Activated T-cell treated with anti-CD3 and anti-CD28 coated beads, Interleukin-2, amount 50 U/mL, for 48 hours (primary cell): Measurements from ENCODE around the gene PODXL.

Experiments
- DNase-seq, 2 experiments: peaks; one replicate each; pipeline ENCODE4 v3.0.0-alpha.2; 2020

PODXL gene

GRCh38 chr7:131556053-131556908, at the start of gene PODXL:
PODXL (minus strand) TSS chr7:131556628; CDS start chr7:131556359, 269 bp downstream.
- peak; percentile 61 to 71 for DNase-seq

GRCh38 chr7:131605280-131605878, 49.0 kb upstream of the PODXL start:
- DNase-seq, result no peak

GRCh38 chr7:131604841-131605279, 48.4 kb upstream of the PODXL start:
- DNase-seq, result no peak

- no peak for DNase-seq
These were observed 47.5 kb upstream of the PODXL start for GRCh38 chr7:131603932-131604331.

- no peak for DNase-seq
These were observed 46.6 kb upstream of the PODXL start for GRCh38 chr7:131602994-131603372.

GRCh38 chr7:131602304-131602993, 46.0 kb upstream of the PODXL start:
- DNase-seq, result no peak

- no peak for DNase-seq
These were observed 43.9 kb upstream of the PODXL start for GRCh38 chr7:131600085-131600881.

GRCh38 chr7:131596785-131597184, 40.4 kb upstream of the PODXL start:
- DNase-seq, result no peak

GRCh38 chr7:131595699-131596098, 39.3 kb upstream of the PODXL start:
- no peak for DNase-seq

- no peak for DNase-seq
These were observed 35.4 kb upstream of the PODXL start for GRCh38 chr7:131591687-131592319.

- no peak for DNase-seq
These were observed 31.0 kb upstream of the PODXL start for GRCh38 chr7:131587315-131587923.

- DNase-seq, result no peak
These were observed 30.3 kb upstream of the PODXL start for GRCh38 chr7:131586759-131587158.

- no peak for DNase-seq
These were observed 29.8 kb upstream of the PODXL start for GRCh38 chr7:131586259-131586658.

- DNase-seq, result no peak
These were observed 27.0 kb upstream of the PODXL start for GRCh38 chr7:131583430-131583829.

GRCh38 chr7:131581241-131582051, 25.0 kb upstream of the PODXL start:
- no peak for DNase-seq

- no peak for DNase-seq
These were observed 22.2 kb upstream of the PODXL start for GRCh38 chr7:131578602-131579001.

- no peak for DNase-seq
These were observed 18.3 kb upstream of the PODXL start for GRCh38 chr7:131574741-131575140.

- DNase-seq, result no peak
These were observed 14.0 kb upstream of the PODXL start for GRCh38 chr7:131570401-131570800.

- DNase-seq, result no peak
These were observed 12.5 kb upstream of the PODXL start for GRCh38 chr7:131568970-131569369.

GRCh38 chr7:131568510-131568909, 12.1 kb upstream of the PODXL start:
- no peak for DNase-seq

- no peak for DNase-seq
These were observed 8.2 kb upstream of the PODXL start for GRCh38 chr7:131564640-131565039.
